Effector CD8-positive, alpha-beta T cell (primary cell): ENCODE measurements around the gene COG3.

Experiments used
- DNase-seq: peaks from one replicate; lab custom pipeline; 2025; lab: John Stamatoyannopoulos, UW

Gene COG3

DNA sequence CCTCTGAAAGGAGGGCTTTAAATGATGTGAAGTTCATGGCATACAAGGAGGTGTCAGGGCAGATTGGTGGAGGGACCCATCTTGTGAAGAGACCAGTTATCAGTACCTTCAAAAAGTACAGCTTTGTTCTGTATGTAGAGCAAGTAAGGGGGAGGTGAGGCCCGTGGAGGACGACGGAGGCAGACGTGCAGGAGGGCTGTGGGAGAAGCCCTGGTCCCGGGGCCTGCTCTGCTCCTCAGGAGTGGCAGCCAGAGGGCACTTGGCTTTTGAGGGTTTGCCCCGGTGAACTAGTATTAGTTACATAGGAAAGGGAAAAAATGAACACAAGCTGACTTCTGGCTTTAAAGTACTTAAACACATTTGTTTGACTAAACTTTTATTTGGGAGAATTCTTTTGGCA, 42.1 kb downstream of the COG3 start:
- no peak for DNase-seq

DNA sequence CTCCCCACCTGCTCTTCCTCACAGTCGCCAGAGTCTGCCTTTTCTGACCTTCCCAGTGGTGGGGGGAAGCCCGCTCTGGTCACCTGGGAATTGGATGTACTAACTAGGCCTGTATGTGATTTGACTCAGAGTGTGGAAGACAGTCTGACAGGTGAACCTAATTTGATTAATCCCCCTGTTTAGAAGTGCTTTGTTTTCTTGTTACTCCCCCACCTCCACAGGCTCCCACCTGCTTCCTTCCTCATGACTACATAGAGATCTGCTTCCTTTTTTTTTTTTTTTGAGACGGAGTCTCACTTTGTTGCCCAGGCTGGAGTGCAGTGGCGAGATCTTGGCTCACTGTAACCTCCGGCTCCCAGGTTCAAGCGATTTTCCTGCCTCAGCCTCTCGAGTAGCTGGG, 44.0 kb downstream of the COG3 start:
- no peak for DNase-seq

DNA sequence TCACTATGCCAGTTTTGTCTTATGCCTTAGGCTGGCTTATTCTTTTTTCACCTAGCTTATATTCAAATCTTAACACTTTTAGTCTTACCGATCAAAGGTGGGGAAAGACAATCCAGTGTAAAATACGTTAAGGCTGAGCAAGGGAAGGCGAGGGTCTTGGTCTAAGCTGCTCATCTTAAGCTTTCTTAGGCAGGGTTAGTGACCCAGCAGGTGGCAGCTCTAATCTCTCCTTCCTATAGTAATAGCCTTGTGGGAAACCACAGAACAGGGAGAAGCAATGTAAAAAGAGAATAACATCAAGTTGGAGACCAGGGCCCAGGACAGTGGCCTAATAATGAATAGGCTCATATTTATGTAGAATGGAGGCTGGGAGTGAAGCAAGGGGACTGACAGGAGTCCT, 45.9 kb downstream of the COG3 start:
- no peak for DNase-seq

DNA sequence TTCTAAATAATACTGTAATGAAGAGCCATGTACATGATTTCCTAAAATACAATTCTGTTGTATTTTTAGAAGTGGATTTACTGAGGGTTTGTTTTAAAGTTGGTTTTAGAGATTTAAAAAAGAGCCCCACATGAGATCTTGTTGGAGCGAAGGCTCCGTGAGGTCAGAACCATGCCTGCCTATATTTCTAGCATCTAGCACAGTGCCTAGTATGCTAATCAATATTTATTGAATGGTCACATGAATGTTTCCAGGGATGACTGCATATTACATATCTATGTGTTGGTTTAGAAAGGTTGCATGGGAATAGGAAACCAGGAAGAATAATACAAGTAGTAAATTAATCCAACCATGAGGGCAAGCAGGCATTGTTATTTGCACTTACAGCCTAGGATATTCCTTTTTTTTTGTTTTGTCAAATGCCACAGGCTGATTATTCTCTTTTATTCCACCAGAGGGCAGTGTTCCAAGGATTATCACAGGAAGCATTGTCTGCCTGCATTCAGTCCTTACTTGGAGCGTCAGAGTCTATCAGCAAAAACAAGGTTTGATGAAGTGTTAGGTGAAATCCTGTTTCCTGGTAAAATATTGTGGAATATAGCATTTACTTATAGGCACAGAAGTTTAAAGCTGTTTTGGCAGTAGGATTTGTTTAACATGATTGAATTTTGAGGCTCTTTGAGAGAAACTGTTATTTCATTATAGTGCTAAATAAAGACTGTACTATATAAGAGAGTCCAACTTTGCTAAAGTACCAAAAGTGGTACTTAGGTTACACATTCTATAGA, 46.8 kb downstream of the COG3 start:
- no peak for DNase-seq

DNA sequence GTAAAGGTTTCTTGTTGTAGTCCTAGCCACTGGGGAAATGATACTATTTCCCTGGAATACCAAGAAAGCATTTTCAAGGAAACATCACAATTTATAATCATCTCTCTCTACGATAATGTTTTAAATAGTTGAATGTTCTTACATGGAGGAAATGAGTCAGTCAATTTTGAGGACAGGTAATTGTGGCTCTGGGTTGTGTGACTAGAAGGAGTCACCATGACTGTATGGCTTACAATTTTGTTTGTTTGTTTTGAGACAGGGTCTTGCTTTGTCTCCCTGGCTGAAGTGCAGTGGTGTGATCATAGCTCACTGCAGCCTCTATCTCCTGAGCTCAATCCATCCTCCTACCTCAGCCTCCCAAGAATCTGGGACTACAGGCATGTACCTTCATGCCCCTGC, 47.4 kb downstream of the COG3 start:
- no peak for DNase-seq

DNA sequence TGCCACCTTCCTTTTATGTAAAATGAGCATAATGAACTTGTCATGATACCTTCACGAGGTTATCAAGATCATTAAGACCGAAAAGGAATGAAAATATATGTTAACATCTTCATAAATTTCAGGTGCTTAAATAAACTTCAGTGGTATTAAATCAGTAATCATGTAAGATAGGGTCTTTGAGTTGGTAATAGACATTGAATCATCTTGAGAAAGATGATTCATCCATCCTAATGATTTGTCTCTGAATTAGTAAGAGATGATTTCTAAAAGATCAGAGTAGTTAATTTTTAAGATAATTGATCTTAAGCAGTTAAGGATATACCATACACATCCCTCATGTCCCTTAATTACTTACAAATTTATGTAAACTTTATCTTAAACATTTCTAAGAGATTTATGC, 52.0 kb downstream of the COG3 start:
- DNase-seq, result no peak

DNA sequence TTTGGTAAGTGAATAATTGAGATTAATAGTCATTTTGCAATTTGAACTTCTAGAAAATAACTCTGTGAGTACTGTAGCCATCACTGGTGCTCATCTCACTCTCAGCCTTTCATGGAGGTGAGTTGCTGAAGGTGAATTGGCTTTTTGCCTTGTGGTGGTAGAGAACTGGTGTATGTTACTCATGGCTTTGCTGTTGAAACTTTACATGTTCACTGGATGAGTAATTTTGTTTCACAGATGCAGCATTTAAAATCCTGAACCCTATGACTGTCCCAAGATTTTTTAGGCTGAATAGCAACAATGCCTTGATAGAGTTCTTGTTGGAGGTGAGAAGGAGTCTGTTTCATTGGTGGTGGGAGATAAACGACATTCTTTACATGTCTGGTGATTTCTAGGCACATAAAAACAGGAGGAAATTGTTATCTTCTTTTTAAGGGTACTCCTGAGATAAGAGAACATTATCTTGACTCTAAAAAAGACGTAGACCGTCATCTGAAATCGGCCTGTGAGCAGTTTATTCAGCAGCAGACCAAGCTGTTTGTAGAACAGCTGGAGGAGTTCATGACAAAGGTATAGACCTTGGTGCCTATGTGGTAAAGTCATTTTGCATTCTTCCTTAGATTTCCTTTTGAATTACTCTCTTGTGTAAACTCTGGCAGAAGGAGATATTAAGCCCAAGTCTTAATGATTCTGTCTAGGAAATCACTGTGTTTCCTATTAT, 53.9 kb downstream of the COG3 start:
- DNase-seq, result no peak

DNA sequence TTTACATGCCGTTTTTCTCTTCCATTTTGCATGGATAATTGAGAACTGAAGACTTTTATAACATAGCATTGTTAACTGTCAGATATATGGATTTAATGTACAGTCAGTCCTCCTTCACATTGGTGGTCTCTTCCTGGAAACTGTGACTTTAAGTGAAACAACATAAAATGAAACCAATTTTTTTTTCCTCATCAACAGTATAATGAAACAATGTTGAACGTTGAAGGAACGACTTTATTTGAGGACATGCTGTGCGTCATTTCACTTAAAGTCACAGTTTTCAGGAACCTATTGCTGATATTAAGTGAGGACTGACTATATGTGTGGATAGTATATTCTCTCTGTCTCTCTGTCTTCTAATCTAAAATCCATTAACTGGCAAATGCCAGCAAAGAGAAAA, 54.8 kb downstream of the COG3 start:
- no peak for DNase-seq

DNA sequence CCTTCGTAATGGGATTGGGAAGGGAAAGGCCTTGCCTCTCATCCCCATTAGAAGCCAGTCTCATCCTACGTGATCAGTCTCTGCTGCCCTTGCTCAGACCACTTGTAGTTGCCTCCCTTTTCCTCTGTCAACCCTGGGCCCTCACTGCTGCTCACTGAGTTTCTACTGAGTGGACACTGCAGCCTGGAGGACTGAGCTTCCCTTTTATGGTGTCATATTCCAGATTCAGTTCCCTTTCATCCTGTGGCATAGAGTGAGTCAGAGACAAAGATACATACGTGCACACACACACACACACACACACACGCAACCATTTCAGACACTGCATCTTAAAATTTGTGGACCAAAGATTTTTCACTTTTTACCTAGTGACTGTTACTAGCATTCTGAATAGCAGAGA, 56.6 kb downstream of the COG3 start:
- DNase-seq, result no peak

DNA sequence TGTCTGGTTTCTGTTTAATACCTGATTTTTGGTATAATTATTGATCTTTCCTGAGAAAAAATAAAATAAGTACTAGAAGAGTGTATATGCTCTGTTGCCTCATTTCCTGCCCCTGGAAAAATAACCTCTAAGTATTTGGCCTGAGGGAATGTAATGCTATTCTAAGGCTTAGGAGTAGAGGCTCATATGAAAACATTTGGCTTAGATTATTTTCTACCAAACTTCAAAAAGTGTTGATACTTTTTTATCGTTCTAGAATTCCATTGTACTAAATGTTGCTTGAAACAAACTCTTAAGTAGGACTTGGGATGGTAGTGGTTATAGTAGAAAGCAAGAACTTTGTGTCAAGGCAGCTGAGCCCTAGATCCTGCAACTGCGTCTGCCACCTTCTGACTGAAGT, 57.8 kb downstream of the COG3 start:
- DNase-seq, result no peak

DNA sequence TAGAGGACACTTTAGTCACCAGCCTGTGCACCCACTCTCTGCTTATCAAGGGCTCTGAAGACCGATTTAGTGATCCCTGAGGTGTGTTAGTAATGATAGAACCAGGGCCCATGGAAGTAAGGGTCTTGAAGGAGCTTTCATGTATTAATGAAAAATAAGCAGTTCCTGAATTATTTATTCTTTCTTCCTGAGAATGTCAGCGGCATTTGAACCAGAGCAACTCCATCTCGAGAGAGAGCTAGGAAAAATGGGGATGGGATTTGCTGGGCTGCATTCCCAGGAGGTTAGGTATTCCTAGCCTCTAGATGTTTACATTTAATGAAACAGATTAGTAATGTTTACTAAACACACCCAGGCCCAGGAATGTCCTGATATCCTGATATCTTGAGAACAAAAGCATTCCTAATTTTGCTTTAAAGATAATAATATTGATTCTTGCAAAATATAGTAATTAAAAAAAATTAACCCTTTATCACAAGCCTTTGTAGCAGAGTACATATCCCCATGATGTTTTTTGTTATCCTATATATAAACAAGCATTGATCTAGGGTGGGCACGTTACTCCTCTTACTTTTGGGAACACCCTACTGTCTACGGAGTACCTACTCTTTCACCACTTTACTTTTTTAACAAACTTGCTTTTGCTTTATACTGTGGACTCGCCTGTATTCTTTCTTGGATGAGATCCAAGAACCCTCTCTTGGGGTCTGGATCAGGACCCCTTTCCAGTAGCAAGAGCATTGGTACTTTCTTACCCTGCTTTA, 63.1 kb downstream of the COG3 start:
- DNase-seq, result no peak

DNA sequence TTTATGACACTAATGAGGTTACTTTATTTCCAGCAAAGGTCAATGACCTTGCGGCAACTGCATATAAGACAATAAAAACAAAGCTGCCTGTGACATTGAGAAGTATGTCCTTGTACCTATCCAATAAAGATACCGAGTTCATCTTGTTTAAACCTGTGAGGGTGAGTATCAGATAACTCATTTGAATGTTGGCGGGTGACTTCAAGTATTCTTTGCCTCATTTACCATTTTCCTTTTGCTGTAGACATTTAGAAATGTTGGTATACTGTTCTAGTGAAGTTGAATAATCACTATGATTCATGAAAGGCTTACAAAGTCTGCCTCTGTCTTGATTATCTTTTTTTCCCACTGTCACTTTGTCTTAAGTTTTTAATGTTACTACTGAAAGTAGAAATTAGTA, 65.0 kb downstream of the COG3 start:
- DNase-seq, result no peak

DNA sequence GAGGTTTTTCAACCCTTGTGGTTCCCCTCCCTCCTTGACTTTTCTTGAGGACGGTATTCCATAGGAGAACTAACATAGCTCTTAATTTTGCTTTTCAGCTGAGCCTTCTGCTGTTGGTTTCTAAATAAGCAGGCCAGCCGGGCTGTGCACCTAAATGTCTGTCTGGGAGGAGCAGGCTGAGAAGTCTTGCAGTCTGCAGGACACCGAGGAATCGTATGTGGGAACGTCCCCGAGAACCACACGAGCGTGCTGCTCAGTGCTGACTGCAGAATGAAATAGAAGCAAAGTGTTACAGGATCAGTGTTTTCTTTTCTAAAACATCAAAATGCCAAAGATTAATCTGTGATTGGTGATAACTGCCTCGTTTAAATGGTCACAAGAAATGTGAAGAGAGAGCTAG, 69.9 kb downstream of the COG3 start:
- no peak for DNase-seq

DNA sequence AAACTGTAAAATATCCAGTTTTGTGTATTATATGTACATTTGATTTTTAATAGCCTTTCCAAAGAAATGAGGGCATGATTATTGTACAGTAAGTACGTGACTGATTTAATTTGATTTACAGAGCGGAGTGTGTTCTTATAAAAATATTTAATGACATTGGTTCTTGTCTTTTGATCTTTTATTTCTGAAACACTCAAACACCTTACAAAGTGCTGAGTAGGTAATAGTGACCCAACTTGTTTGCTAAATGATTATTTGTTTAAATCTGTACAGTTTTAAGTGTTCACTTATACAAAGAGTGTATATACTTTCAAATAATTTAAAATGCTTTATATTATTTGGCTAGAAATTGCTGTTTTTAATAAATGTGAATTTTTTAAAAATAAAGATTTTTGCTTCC, 71.5 kb downstream of the COG3 start:
- no peak for DNase-seq

DNA sequence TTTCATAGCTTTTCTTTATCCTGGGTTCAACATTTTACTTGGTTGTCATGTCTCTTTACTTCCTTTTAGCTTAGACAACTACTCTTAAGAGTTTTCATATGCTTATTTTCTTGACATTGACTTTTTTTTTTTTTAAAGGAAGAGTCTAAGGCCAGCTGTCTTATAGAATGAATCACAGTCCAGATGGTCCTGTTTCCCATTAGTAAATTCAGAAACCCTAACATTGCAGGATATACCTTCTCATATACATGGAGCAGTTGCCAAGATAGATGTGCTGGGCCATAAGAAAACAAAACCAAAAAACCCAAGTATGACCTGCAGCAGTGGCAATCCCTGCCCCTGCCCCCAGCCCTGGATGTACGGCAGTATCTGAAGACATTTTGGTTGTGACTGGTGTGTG, 72.8 kb downstream of the COG3 start:
- DNase-seq, result no peak

DNA sequence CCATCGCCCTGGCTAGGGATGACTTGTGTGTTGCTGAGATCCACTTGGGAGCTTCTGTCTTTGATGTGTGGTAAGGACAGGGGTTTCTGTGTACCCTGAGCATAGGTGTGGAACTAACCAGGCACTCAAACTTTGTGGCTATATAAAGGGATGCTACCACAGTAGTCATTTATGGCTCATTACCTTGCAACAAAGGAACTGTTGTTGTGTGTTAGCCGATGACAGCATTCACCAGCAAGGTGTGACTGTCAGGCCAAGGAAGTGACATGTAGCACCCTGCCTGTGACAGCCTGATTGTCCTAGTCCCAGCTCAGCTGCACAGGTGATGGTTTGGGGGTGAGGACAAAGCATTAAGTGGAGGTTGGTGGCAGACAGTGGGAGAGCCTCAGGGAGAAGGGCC, 73.6 kb downstream of the COG3 start:
- DNase-seq, result no peak

DNA sequence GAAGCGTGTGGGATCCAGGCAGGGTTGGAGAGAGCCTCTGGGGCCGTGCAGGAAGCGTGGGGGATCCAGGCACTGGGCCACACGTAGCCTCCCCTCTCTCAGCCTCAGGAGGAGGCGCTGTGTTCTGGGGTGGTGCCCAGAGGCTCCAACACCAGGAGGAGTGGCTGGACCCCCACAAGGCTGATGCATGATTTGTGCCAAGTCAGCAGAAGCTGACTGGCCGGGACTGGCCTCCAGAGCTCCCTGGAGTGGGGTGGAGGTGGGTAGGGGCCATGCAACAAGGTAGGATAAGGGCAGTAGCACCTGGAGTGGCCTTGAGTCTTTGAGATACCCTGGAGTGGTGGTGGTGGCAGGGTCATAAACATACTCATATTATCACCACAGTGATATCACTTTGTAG, 75.5 kb downstream of the COG3 start:
- no peak for DNase-seq

DNA sequence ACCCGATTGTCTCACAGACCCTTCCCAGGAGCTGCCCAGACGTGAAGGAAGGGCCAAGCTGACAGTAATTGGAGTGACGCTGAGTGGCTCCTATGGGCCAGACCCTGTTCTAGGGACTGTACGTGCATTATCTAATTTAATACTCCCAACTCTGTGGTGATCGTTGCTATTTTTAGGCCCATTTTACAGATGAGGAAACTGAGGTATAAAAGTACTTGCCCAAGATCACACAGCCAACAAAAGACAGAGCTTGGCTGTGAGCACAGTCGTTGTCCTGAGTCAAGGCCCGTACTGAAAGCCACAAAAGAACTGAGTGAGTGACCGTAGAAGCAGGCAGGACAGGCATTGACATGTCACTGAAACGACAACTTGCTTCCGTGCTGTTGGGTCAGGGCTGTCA, 76.1 kb downstream of the COG3 start:
- DNase-seq, result no peak

DNA sequence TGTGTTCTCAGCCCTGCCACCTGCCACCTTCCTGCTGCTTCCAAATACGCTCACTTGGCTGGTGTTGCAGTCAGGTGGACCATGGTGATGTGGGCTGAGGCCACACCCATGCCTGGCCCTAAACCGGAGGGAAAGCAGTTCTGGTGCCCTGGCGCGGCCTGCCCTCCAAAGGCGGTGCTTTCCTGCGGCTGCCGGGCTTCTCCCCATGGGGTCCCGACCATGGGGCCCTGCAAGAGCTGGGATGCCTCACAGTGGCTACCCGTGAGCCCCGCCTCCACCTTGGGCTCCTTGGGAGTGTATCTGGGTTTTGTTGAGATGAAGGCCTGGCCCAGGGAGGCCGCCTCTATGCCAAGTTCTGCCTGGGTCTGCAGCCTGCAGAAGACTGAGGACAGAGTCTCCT, 77.1 kb downstream of the COG3 start:
- DNase-seq, result no peak

DNA sequence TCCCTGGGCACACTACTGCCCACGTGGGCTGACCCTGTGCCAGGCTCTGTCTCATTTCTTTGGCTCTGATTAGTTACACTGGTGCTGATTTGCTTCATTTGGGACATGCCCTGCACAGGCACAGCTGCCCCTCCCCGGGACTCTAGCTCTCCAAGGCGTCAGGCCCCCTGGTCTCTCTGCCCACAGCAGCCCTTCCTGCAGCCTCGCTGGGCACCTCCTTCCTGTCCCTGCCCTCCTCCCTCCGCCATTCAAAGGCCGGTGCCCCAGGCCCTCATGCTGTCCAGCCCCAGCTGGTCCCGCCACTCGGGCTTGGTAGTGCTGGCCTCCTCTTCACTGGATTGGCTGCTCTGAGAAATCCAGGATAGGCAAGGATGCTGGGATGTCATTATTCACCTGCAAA, 77.7 kb downstream of the COG3 start:
- no peak for DNase-seq

DNA sequence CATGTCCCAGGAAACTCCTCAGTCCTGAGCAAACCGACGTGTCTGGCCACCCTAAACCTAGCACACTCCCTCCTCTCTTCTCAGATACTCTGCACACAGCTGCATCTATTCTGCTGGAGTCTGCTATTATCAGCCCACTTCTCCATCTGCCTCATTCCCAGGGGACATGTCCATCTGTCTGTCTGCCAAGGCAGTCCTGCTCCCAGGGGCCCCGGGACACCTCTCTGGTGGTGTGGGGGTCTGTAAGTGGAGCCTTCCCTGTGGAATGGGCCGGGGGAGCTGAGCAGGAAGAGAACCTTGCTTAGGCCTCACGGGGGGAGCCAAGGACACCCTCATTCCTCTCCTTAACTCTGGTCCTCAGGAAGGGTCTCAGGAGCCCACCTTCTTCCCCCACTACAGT, 78.1 kb downstream of the COG3 start:
- no peak for DNase-seq

DNA sequence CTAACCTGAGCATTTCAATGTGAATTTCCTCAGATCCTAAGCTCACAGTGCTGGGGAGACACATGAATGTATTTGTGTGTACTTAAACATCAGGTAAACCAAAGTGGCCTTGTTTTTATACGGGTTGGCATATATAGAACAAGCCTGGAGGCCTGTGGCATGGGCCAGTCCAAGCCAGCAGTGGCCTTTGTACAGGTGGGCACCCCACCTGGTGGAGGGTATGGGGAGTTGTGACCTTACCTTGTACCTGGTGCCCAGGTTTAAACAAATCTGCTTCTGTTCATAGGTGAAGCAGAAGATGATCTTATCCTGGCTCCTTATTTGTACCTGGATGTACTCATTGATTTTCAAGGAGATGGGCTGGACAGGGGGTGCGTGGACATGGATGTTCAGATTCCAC, 79.8 kb downstream of the COG3 start:
- no peak for DNase-seq
